Neutrophil (primary cell): Measurements from ENCODE around the gene WDR3.

Experiments
- H3K27ac ChIP-seq: fragments of 200-600 bp; sonication (generic); 2 replicates; pipeline ENCODE4 v1.5.1; 2016; ENCODE audit warnings: mild to moderate bottlenecking, moderate library complexity
- H3K27me3 ChIP-seq: fragments of 200-600 bp; sonication (generic); 2 replicates; pipeline ENCODE4 v1.6.0; 2016; ENCODE audit warnings: mild to moderate bottlenecking
- H3K36me3 ChIP-seq: fragments of 200-600 bp; sonication (generic); 2 replicates; pipeline ENCODE4 v1.5.1; 2017
- H3K4me1 ChIP-seq, 2 experiments: fragments of 200-600 bp in 1 of 2; sonication (generic) in 1 of 2; 1 replicate in 1 of 2; 2 replicates in 1 of 2; pipeline versions ENCODE4 v1.5.1 to v1.6.1; 2013 to 2016; ENCODE audit warnings: low read depth in 1 of 2, low read length in 1 of 2, mild to moderate bottlenecking in 1 of 2, moderate library complexity in 1 of 2; ENCODE audit not compliant: control insufficient read depth in 1 of 2, insufficient read depth in 1 of 2
- H3K4me3 ChIP-seq, 2 experiments: fragments of 200-600 bp in 1 of 2; sonication (generic) in 1 of 2; 1 replicate in 1 of 2; 2 replicates in 1 of 2; pipeline ENCODE4 v1.5.1; 2013 to 2016; ENCODE audit warnings: low read depth in 1 of 2, low read length in 1 of 2, mild to moderate bottlenecking in 1 of 2, moderate library complexity in 1 of 2
- H3K9me3 ChIP-seq: fragments of 200-600 bp; sonication (generic); 2 replicates; pipeline ENCODE4 v1.5.1; 2016
- TF ChIP-seq, protein P1 (sequence below): fragments of 200-600 bp; sonication (generic); IDR thresholded peaks from 2 replicates; pipeline ENCODE4 v1.5.1; 2016; ENCODE audit warnings: antibody characterized with exemption

Gene WDR3

DNA sequence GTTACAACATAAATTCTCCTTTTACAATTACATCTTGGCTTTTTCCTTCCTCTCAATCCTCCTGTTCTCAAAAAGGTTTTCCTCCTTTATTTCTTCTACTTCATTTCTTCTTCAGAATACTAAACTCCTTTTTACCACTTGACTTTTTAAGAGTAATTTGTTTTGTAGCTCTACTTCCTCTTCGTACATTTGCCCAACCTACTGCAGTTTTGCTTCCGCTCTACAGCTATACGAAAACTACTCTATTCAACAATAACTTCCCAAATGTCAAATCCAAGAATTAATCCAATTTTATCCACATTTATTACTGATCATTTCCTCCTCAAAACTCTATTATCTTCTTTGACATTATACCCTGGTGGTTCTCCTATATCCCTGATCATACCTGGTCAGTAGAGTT lies 3.6 kb upstream of the WDR3 start:
- no peak overlapping the region for H3K4me3 ChIP-seq
- no peaks in the 10 kb centered on the region for H3K36me3 ChIP-seq
- no peaks in the 10 kb centered on the region for H3K9me3 ChIP-seq
- H3K27ac ChIP-seq = peak overlapping the region; percentile 77
- H3K4me1 ChIP-seq = peaks cover 31 to 50% of the 10 kb centered on the region in 2 experiments
- TF ChIP-seq, protein P1, sequence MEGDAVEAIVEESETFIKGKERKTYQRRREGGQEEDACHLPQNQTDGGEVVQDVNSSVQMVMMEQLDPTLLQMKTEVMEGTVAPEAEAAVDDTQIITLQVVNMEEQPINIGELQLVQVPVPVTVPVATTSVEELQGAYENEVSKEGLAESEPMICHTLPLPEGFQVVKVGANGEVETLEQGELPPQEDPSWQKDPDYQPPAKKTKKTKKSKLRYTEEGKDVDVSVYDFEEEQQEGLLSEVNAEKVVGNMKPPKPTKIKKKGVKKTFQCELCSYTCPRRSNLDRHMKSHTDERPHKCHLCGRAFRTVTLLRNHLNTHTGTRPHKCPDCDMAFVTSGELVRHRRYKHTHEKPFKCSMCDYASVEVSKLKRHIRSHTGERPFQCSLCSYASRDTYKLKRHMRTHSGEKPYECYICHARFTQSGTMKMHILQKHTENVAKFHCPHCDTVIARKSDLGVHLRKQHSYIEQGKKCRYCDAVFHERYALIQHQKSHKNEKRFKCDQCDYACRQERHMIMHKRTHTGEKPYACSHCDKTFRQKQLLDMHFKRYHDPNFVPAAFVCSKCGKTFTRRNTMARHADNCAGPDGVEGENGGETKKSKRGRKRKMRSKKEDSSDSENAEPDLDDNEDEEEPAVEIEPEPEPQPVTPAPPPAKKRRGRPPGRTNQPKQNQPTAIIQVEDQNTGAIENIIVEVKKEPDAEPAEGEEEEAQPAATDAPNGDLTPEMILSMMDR = no peak
- H3K27me3 ChIP-seq = no peaks in the 10 kb centered on the region

DNA sequence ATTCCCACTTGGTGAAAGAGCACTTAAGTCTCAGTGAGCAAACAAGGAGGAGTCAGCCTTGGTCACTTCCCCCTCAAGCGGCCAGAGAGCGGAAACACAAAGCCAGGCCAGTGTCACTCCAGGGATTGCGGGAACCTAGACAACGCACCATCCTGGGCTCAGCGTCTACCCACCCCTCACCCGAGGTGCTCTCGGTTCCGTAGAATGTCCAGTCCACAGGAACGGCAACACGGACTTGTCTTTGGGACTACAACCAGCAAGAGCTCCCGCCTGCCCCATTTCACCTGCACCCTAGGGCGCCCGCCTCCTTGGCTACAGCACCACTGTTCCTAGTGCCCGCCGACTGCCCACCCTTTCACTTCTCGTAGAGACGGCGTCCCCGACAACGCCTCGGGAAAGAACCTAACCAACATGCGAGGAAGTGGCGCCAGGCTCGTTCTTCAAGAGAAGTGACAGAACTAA lies 627 bp upstream of the WDR3 start:
- H3K27me3 ChIP-seq = no peaks in the 10 kb centered on the region

DNA sequence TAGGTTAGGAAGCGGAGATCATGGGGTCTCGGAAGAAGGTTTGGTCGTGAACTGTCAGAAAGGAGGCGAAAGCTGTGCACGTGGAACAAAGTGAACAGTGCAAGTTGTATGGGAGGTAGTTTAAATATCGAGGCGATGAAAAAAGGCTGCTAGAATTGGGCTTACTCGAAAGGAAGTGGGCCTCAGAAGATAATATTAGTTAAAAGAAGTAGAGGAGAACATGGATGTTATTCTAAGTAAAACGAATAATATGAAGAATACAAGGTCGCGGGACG lies 571 bp downstream of the WDR3 start:
- TF ChIP-seq, protein P1 = no peak
- Histone ChIP-seq H3K36me3 (no peaks in the 10 kb centered on the region), H3K4me1 (peaks cover 31 to 49% of the 10 kb centered on the region in 2 experiments), H3K27ac (peak overlapping the region; percentile 92), H3K9me3 (no peaks in the 10 kb centered on the region), H3K27me3 (no peaks in the 10 kb centered on the region), H3K4me3 (peak overlapping the region; percentile 85 to 95)

More for the DNA sequence above, 627 bp upstream of the WDR3 start:
- Histone ChIP-seq H3K4me1 (peaks cover 31 to 50% of the 10 kb centered on the region in 2 experiments), H3K4me3 (peak overlapping the region; percentile 85 to 95), H3K27ac (peak overlapping the region; percentile 92), H3K9me3 (no peaks in the 10 kb centered on the region), H3K36me3 (no peaks in the 10 kb centered on the region)
- TF ChIP-seq, protein P1 = no peak

DNA sequence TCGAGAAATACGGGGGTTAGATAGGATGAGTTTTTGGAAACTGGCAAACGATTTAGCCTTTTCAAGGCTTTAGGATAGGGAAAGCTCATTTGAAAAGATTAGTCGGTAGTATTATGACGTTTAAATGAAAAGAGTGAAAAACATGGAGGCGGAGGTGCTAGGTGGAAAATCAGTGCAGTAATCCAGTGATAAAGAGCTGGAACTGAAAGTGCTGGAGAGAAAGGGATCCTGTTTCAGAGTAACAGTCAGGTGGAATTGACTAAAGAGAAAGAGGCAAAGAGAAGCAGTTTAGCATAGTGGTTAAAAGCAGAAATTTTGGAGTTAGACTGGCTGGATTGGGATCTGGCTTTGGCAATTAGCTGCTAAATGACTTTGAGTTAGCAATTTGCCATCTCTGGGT lies 945 bp downstream of the WDR3 start:
- no peaks in the 10 kb centered on the region for H3K36me3 ChIP-seq
- peak overlapping the region; percentile 85 to 95 for H3K4me3 ChIP-seq
- H3K4me1 ChIP-seq = peaks cover 30 to 45% of the 10 kb centered on the region in 2 experiments
- TF ChIP-seq, protein P1 = no peak
- no peak overlapping the region for H3K27ac ChIP-seq
- H3K9me3 ChIP-seq = no peaks in the 10 kb centered on the region
- no peaks in the 10 kb centered on the region for H3K27me3 ChIP-seq

DNA sequence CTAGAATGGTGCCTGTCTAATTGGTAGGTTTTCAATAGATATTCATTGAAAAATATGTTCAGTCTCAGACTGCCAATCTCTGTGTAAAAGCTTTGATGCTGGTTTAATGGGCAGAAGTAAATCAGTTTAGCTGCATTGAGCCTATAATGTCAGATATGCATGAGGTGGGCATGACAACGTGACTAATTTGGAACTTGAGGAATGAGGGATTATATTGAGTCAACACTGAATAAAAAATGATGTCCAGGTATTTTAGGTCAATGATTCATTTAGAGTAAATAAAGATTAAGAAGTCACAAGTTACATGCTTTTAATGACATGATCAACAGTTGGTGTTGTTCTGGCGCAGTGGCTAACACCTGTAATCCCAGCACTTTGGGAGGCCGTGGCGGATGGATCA lies 3.0 kb downstream of the WDR3 start:
- TF ChIP-seq, protein P1 = no peak
- H3K4me1 ChIP-seq = peaks cover 26 to 32% of the 10 kb centered on the region in 2 experiments
- H3K4me3 ChIP-seq = no peak overlapping the region
- H3K36me3 ChIP-seq = no peaks in the 10 kb centered on the region
- no peak overlapping the region for H3K27ac ChIP-seq
- H3K9me3 ChIP-seq = no peaks in the 10 kb centered on the region
- no peaks in the 10 kb centered on the region for H3K27me3 ChIP-seq

DNA sequence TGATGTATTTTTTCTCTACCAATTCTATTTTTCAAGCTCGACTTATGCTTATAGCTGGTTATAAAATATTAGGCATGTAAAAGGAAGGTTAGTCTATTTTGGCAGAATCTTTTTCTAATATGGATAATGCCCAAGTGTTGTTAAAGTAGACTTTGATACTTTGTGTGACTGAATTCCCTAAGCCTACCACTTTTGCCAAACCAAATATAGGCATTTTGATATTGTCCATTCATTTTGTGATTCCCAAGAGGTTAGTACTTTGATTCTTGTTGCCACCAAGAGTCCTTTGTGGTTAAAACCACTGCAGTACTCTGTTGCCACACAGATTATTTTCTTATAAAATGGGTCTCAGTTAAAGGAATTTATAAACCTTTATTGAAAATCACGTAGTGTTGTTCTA lies 4.2 kb downstream of the WDR3 start:
- Histone ChIP-seq H3K4me1 (peaks cover 15 to 20% of the 10 kb centered on the region in 2 experiments), H3K4me3 (no peak overlapping the region), H3K36me3 (no peaks in the 10 kb centered on the region), H3K9me3 (no peaks in the 10 kb centered on the region), H3K27ac (no peak overlapping the region), H3K27me3 (no peaks in the 10 kb centered on the region)
- TF ChIP-seq, protein P1 = no peak
